ENCODE measurements around the gene NRXN2.

Gene NRXN2

DNA sequence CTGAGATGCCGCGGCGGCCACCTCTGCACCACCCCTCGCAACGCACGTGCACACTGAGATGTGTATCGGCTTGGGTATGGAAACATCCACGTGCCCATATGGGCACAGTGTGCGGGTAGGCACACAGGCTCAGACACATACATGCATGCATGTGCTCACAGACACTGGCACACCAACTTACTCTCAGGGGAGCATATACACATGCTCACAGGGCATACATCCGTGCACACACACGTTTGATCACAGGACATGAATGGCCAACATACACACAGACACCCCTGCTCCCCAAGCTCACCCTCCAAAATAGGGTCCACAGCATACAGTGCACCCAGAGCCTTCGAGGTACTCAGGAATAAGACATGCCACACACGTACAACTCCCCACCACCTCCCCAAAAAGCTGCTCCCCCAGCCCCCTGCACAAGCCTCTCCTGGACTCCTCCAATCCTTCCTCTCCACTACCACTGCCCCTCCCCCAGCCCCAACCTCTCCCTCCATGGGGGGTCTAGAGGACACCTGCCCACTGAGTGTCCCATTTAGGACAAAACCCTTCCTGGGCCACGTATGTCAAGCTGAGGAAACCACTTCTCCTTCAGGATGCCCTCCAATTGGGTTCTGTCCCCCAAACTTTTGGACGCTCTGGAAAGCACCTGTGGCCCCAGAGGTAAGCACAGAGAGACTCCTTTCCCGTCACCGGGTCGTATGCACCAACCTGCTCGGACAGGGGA is 78.9 kb downstream of the NRXN2 start:
- DNase-seq: no peak

DNA sequence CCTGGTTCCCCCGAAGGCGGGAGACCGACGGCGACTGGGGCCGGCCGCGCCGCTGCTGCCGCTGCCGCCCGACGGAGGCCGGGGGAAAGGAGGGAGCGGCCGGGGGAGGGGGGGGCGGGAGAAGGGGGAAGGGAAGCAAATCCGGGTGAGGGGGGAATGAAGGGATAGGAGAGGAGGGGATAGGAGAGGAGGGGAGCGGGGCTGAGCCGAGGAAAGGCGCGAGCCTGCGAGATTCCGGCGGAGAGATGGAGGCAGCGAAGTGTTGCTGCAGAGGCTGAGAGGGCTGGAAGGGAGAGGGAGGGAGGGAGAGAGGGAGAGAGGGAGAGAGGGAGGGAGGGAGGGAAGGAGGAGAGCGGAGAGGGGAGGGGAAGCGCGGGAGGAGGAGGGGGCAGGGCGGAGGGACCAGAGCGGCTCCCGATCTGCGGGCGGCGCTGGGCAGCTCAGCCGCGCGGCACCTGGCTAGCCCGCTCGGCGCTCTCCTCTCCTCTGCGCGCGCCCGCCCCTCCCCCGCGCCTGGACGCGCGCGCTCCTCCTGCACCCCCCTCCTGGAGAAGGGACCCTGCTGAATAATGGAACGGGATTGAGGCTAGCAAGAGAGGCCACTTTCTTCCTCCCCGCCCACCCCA is 79.6 kb downstream of the NRXN2 start:
- DNase-seq: no peak

DNA sequence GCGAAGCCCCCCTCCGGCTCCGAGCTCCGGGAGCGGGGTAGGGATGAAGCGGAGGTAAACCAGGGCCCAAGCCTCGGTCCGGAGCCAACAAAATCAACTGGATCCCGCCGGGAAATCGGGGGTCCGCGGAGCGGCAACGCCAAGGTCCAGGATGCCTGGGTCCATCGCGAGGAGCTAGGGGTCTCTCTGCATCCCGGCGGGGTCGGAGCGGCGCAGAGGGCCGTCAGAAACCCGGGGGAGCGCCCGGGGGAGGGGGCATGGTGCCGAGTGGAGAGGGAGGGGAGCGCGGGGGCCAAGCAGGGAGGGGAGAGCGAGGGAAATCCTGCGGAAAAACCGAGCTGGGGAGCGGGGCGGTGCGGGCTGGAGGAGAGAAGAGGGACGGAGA is 80.1 kb downstream of the NRXN2 start:
- DNase-seq: no peak

- no peak for DNase-seq
Measured at GRCh38 chr11:64642418-64642735, 80.6 kb downstream of the NRXN2 start.

GRCh38 chr11:64641596-64642417 is 81.2 kb downstream of the NRXN2 start:
- DNase-seq: no peak

DNA sequence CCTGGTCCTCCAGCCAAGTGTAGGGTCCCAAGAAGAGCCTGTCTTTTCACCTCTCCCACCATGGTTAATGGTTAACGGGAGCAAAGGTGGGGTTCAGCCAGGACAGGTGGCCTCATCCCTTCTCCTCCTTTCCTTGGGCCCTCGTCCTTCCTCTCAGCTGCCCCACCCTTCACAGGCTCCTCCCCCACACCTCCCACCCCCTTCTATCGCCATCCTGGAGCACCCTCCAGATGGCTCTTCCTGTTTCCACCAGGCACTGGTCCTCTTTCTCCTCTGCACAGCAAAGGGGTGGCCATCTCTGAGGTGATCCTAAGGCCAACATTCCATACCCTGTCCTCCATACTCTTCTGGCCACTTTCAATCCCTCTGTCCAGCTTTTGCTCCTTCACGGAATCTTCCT is 83.1 kb downstream of the NRXN2 start:
- no peak for DNase-seq

- no peak for DNase-seq
Measured at GRCh38 chr11:64638829-64639228, 84.2 kb downstream of the NRXN2 start.

DNA sequence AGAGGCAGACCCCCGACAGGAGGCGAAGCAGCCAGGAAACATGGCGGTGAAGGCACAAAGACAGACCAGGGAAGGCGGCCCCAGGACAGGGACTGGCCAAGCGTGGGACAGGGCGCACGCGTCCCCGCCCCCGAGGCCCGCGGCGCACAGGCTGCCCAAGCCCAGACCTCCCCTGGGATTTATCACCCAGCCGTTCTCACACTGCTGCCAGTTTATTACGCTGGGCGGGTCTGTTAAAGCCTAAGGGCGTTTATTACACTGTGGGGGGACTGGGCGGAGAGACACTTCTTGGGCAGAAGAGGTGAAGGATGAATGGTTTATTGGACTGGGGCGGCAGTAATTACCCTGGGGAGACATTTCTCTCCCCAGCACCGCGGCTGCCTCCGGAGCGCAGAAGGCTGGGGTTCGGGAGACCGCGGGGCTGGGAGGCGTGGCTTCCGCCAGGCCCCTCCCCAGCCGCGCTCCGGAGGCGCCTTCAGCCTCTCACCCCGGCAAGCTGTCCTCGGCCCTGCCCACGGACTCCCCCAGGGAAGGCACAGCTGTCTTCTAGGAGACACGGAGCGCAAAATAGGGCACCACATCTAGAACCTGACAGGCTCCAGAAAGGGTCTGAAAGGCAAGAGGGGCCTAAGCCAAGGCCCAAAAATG is 84.9 kb downstream of the NRXN2 start:
- DNase-seq: no peak

DNA sequence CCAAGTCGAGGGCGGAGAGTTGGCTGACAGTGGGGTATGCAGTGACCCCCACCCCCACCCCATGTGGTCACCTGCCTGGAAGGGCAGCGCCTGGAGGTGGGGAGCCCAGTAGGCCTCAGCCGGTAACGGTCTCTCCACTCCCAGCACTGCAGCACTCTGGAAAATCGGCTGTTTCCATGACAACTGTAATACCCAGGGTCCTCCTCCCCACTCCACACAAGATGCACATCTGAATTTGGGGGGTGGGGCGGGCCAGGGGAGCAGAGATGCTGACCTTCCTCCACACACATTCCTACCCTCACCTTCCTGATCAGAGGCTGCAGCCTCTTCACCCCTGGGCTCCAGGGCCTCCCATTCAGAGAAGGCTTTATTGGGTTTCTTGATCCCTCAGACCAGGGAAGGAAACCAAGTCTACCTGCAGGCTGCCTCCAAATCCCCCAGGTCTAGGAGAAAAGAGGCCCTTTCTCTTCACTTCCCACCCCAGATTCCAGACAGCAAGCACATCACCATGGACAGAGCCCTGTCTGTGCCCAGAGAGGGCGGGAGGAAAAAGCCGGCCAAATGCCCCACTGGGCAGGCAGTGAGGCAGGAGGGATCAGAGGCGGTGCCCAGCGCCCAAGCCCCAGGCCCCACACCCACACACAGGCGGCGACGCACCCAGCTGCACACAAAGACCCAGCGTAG is 85.5 kb downstream of the NRXN2 start:
- no peak for DNase-seq

DNA sequence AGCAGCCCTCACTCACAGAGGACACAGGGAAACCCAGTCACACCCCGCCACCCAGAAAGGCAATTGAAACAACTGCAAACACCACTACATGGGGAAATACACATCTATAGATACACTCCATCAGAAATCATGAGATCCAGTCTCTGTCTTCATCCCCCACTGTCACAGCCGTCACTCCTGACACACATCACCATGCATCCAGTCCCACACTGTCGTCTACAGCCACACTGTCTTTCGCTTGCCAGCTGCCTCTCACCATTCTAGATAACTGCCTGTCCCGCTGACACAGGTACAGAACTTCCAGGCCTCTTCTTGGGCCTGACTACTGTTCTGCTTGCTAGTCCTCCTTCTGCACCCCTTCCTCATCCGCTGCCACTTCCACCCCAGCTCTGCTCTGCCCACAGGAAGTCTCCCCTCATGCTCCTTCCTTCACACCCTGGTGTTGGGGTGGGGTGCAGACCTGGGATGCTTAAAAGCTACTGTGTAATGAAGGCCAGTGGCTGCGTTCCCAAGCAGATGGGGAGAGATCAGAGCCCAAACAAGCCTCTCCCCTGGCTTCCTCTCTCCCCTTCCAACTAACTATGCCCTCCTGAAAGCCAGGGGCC is 89.3 kb downstream of the NRXN2 start:
- DNase-seq: no peak

DNA sequence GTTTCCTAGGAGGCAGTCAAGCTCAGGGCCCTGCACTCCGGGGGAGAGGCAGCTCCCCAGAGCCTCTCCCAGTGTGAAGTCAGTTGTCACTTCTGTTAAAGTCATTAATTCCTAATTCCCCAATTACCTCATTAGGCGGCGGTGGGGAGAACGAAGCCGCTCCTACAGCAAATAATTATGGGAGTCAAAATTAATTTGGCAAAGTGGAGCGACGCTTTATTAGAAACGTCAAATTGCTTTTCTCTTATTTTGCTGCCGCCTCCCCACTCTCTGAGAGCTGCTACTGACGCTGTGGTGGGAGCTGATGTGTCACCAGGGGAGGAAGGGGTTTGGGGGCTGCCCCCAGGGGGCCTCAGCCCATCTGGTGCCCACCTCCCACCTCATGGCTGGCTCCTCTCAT is 90.3 kb downstream of the NRXN2 start:
- DNase-seq: no peak

- no peak for DNase-seq
Measured at GRCh38 chr11:64632237-64632636, 90.8 kb downstream of the NRXN2 start.

DNA sequence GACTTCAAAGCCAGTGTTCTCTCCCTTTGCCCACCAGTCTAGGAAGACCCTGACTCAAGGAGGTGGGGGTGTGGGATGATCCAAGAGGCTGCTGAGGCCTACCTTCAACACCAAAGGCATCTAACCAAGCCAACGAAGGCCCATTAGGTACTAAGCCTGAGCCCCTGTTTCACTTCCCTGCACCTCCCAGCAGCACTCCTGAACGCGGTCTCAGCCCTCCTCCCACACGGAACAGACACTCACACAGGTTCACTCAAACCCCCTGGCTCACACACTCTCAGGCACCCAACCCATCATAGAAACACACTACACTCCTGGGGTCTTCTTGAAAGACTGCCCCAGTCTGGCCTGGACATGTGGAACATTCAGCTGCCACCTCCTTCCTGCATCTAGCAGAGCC is 91.3 kb downstream of the NRXN2 start:
- no peak for DNase-seq

- DNase-seq: no peak
Measured at GRCh38 chr11:64629796-64630562, 93.0 kb downstream of the NRXN2 start.

DNA sequence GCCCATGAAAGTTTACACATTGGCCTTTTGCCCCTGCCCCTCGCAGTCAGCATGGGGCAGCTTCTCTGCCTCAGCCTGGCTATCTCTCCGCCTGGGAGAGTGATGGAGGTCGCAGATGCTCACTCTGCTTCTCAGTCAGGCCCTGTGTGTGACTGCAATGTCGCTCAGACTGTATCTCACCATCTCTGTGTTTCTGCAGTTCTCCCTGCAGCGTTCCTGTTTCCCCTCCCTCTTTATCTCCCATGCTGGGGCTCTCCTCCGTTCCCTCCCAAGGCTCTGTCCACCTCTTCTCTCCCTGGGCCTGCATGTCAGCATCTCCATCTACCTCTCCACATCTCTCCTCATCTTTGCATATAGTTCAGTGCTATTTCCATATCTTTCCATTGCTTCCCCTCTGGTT is 93.9 kb downstream of the NRXN2 start:
- no peak for DNase-seq

DNA sequence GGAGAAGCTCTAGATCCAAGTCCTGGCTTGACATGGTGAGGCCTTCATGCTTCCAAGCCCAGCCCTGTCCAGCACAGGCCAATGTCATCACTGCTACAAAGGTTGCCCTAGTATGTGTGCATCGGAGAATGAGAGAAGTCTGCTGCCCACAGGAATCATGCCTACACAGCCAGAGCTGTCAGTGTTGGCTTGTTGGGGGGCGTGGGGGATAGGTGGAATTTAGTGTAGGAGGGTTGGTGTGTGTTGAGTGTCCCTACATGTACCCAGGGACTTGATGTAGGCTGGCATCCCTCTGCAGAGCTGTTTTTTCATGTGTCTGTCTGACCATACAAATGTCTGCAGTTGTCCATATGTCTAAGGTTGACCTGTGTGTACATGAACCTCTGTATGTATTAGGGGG is 94.4 kb downstream of the NRXN2 start:
- DNase-seq: no peak

DNA sequence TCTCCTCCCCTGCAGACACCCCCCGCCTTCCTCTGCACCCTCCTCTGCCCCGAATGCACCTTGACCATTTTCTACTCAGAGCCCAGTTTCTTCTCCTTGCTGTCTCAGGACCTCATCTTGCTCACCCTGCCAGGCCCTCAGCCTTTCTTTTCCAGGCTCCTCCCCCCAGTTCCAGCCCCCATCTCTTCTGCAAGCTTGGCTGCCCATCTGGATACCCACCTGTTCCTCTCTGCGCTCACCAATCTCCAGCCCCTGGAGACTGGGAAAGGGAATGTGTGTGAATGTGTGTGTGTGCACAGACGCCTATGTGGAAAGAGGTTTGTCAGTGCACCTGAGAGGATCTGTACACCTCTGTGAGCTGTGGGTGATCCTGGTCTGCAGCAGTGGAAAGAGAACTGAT is 95.6 kb downstream of the NRXN2 start:
- DNase-seq: no peak

- DNase-seq: no peak
Measured at GRCh38 chr11:64626637-64627036, 96.4 kb downstream of the NRXN2 start.

DNA sequence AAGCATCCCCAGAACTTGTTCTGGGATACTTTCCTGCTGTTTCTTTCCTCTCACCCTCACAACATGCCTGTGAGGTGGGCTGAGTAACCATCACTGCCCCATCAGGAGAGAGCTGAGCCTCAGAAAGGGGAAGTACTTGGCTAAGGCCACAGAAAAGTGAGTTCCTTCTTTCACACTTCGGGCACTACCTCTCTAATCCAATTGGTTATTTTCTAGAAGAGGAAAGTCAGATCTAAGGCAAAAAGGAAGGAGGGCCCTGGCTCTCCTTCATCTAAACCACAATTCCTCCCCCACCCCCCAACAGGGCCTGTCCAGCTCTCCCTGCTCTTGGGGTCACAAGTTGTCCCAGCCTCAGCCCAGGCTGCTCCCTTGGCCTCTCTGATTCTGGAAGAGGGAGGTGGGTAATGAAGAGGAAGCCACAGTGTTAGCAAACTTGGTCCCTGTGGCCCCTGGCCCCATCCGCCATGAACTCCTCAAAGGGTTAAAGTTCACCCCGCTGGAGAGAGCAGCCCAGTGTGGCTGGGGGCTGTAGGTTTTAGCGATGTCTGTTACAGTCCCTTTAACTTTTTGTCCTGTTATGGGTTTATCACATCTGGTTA is 98.0 kb downstream of the NRXN2 start:
- no peak for DNase-seq

- no peak for DNase-seq
Measured at GRCh38 chr11:64622681-64623080, 100.3 kb downstream of the NRXN2 start.

DNA sequence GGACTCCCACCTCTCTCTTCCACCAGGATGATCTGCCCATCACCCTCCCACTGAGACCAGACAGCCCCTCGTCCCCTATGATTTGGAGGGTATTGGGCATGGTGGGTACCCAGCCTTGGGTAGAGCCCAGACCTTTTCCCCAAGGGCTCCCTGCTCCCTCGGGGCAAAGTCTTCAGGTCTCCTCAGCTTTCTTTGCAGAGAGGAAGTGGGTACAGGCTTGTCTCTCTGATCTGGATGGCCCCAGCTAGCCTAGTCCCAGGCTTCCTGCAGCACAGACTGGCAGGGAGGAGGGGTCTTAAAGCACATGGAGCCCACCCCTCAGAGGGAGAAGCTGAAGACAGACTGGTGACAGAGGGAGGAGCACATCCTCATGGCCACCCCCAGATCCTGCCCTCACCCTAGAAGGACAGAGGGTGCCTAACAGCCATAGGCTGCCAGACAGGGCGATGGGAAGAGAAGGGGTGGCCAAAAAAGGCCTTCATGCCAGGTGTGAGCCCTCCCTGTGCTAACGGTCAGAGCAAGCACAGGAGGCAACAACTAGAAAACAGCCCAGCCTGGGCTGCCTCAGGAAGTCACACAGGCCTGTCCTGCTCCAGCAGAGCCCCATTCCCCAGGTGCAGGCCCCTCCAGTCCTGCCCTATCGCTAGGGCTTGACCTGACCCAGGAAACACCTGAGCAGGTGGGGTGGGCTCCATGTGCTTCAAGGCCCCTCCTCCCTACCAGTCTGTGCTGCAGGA is 101.5 kb downstream of the NRXN2 start:
- no peak for DNase-seq
